Mammary epithelial cell (primary cell): ENCODE results near the gene ZBTB8OS.
"Not testable (repeated sequence)": the region's sequence is repeated elsewhere in the genome, so short reads cannot be mapped to it uniquely, and the experiment has no call there.

ENCODE experiments used
- EZH2 ChIP-seq: IDR thresholded peaks from 2 replicates; pipeline ENCODE4 v1.6.1; 2012; ENCODE audit warnings: low read length, inconsistent platforms, borderline replicate concordance
- TF ChIP-seq, protein P1 (sequence below), 2 donors: IDR thresholded peaks in 1 of 2; conservative IDR thresholded peaks in 1 of 2; 2 replicates each; pipeline ENCODE4 v1.5.1; 2011 to 2012; ENCODE audit warnings: inconsistent platforms in 2 of 2, low read length in 2 of 2, mild to moderate bottlenecking in 2 of 2, control low read depth in 1 of 2, low read depth in 1 of 2; ENCODE audit not compliant: insufficient read depth in 1 of 2; ENCODE audit errors: extremely low read depth in 1 of 2

DNA sequence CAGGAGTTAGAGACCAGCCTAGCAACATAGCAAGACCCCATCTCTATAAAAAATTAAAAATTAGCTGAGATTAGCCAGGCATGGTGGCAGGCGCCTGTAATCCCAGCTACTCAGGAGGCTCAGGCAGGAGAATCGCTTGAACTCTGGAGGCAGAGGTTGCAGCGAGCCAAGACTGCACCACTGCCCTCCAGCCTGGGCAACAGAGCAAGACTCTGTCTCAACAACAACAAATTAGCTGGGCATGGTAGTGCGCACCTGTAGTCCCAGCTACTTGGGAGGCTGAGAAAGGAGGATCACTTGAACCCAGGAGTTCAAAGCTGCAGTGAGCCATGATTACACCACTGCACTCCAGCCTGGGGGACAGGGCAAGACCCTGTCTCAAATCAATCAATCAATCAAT lies 20.2 kb downstream of the ZBTB8OS start:
- TF ChIP-seq, protein P1, sequence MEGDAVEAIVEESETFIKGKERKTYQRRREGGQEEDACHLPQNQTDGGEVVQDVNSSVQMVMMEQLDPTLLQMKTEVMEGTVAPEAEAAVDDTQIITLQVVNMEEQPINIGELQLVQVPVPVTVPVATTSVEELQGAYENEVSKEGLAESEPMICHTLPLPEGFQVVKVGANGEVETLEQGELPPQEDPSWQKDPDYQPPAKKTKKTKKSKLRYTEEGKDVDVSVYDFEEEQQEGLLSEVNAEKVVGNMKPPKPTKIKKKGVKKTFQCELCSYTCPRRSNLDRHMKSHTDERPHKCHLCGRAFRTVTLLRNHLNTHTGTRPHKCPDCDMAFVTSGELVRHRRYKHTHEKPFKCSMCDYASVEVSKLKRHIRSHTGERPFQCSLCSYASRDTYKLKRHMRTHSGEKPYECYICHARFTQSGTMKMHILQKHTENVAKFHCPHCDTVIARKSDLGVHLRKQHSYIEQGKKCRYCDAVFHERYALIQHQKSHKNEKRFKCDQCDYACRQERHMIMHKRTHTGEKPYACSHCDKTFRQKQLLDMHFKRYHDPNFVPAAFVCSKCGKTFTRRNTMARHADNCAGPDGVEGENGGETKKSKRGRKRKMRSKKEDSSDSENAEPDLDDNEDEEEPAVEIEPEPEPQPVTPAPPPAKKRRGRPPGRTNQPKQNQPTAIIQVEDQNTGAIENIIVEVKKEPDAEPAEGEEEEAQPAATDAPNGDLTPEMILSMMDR (conservative IDR thresholded peaks at IDR 0.05 in 1 of 2, IDR thresholded peaks at IDR 0.05 in 1 of 2; ENCODE audit: extremely low read depth in 1 of 2, insufficient read depth in 1 of 2, low read depth in 1 of 2, low read length in 2 of 2): not testable (repeated sequence)
- not testable (repeated sequence) for TF ChIP-seq EZH2
